K562 (cell line): ENCODE data around the gene RAB14.

Experiments
- CHD4 ChIP-seq: fragments of 200-600 bp; sonication (generic); IDR thresholded peaks from 3 replicates; pipeline ENCODE4 v1.6.1; 2012; ENCODE audit warnings: low read depth, mild to moderate bottlenecking, mixed read lengths, low read length, inconsistent platforms; ENCODE audit not compliant: insufficient read depth, insufficient replicate concordance, poor library complexity, severe bottlenecking
- HDAC6 ChIP-seq: IDR thresholded peaks from 2 replicates; pipeline ENCODE4 v1.6.1; 2012; ENCODE audit warnings: low read depth, mild to moderate bottlenecking, control low read depth, inconsistent platforms, low read length, moderate library complexity
- MYBL2 ChIP-seq, 2 experiments: fragments of 450-650 bp in 1 of 2; sonication (generic) in 1 of 2; formaldehyde crosslinking in 1 of 2; IDR thresholded peaks; 2 replicates each; pipeline versions ENCODE4 v1.6.1 to v1.8.1; 2017 to 2022; ENCODE audit warnings: borderline replicate concordance in 1 of 2, inconsistent platforms in 1 of 2, low read depth in 1 of 2, mild to moderate bottlenecking in 1 of 2, missing genetic modification reagents in 1 of 2, moderate library complexity in 1 of 2
- OTX1 ChIP-seq: fragments of 450-650 bp; formaldehyde crosslinking; IDR thresholded peaks from 2 replicates; pipeline ENCODE4 v1.4.0; 2022; ENCODE audit warnings: mild to moderate bottlenecking
- POLR2A ChIP-seq: fragments of 450-650 bp; conservative IDR thresholded peaks from 2 replicates; pipeline ENCODE4 v1.6.1; 2016
- POLR2AphosphoS5 ChIP-seq: IDR thresholded peaks from 2 replicates; pipeline ENCODE4 v1.6.1; 2011; ENCODE audit warnings: mild to moderate bottlenecking, low read depth, low read length, moderate library complexity; ENCODE audit not compliant: control insufficient read depth, insufficient read depth
- POLR3A ChIP-seq: IDR thresholded peaks from 2 replicates; pipeline ENCODE4 v1.6.1; 2011; ENCODE audit warnings: borderline replicate concordance, mild to moderate bottlenecking, moderate library complexity; ENCODE audit not compliant: insufficient read length, insufficient read depth; ENCODE audit errors: extremely low read depth
- RBM14 ChIP-seq: fragments of 200-400 bp; formaldehyde crosslinking; IDR thresholded peaks from 2 replicates; pipeline ENCODE4 v1.6.1; 2018; ENCODE audit warnings: low read depth, mild to moderate bottlenecking, low read length, moderate library complexity, borderline replicate concordance; ENCODE audit not compliant: insufficient read depth
- SMC3 ChIP-seq: conservative IDR thresholded peaks from 2 replicates; pipeline ENCODE4 v1.6.1; 2011; ENCODE audit warnings: low read depth, low read length, improper control_type of control experiment; ENCODE audit not compliant: insufficient read depth
- SOX6 ChIP-seq: fragments of 450-650 bp; IDR thresholded peaks from 2 replicates; pipeline ENCODE4 v1.6.1; 2014; ENCODE audit warnings: mild to moderate bottlenecking
- ZBTB34 ChIP-seq: fragments of 250-450 bp; sonication (Bioruptor Pico); IDR thresholded peaks from 2 replicates; pipeline ENCODE4 v1.8.0; 2021; ENCODE audit warnings: mild to moderate bottlenecking, moderate library complexity
- ZNF24 ChIP-seq: fragments of 450-650 bp; IDR thresholded peaks from 2 replicates; pipeline ENCODE4 v1.6.1; 2016
- ZNF274 ChIP-seq: IDR thresholded peaks from 2 replicates; pipeline ENCODE4 v1.6.1; 2011; ENCODE audit warnings: low read depth, mild to moderate bottlenecking, low read length, moderate library complexity, borderline replicate concordance
- ZNF780A ChIP-seq: fragments of 250-450 bp; sonication (Bioruptor Pico); IDR thresholded peaks from 2 replicates; pipeline ENCODE4 v1.5.0; 2021; ENCODE audit warnings: mild to moderate bottlenecking

- no peak for TF ChIP-seq ZNF780A (CRISPR knock-in tag)
- TF ChIP-seq CHD4 = no peak
- no peak for TF ChIP-seq SMC3
- TF ChIP-seq ZBTB34 = no peak
- no peak for TF ChIP-seq ZNF24
- TF ChIP-seq POLR2AphosphoS5 = no peak
- no peak for TF ChIP-seq ZNF274
- TF ChIP-seq OTX1 (CRISPR knock-in tag) = no peak
- TF ChIP-seq MYBL2 (IDR thresholded peaks at IDR 0.05; ENCODE audit: low read depth) = no peak
- no peak for TF ChIP-seq MYBL2 (CRISPR knock-in tag; IDR thresholded peaks at IDR 0.05; ENCODE audit: borderline replicate concordance)
- TF ChIP-seq HDAC6 = no peak
- no peak for TF ChIP-seq SOX6
- no peak for TF ChIP-seq RBM14
- TF ChIP-seq POLR2A = no peak
- no peak for TF ChIP-seq POLR3A
Observed at GRCh38 chr9:121216271-121216805, 14.7 kb upstream of the RAB14 start.
